ENCODE results near the gene FOSL2.

The FOSL2 gene

GRCh38 chr2:28422908-28423741, 30.5 kb downstream of the FOSL2 start:
- Histone ChIP-seq H3K9ac (ENCODE audit: low read depth, low read length, poor library complexity, severe bottlenecking) (no peak overlapping the region), H3K4me3 (ENCODE audit: low read length, poor library complexity, severe bottlenecking) (no peak overlapping the region), H3K4me1 (ENCODE audit: insufficient read depth, low read length, poor library complexity, severe bottlenecking) (peaks cover 15% of the 10 kb centered on the region), H3K9me3 (ENCODE audit: insufficient read depth, low read depth, low read length) (no peaks in the 10 kb centered on the region), H2AFZ (ENCODE audit: low read length) (no peak overlapping the region), H3F3A (ENCODE audit: low read depth) (no peaks in the 10 kb centered on the region; the same call in 1 of the 2 replicates), H3K9me2 (replicated peaks; ENCODE audit: low read depth, low read length) (no peaks in the 10 kb centered on the region), H4K20me1 (ENCODE audit: insufficient read depth, low read length, poor library complexity, severe bottlenecking) (no peaks in the 10 kb centered on the region), H3K36me3 (ENCODE audit: insufficient read depth, low read length) (no peaks in the 10 kb centered on the region), H3K79me2 (ENCODE audit: insufficient read depth, low read length) (no peaks in the 10 kb centered on the region), H3K4me2 (ENCODE audit: low read depth, low read length, poor library complexity, severe bottlenecking) (no peak overlapping the region), H3K27me3 (ENCODE audit: insufficient read depth, low read length, poor library complexity, severe bottlenecking) (no peaks in the 10 kb centered on the region)
- TF ChIP-seq EZH2phosphoT487 (IDR thresholded peaks at IDR 0.05; ENCODE audit: borderline replicate concordance) (no peak), CTCF (conservative IDR thresholded peaks at IDR 0.05; ENCODE audit: low read length) (no peak)

- Histone ChIP-seq H3K4me3 (ENCODE audit: low read length, poor library complexity, severe bottlenecking) (no peak overlapping the region), H4K20me1 (ENCODE audit: insufficient read depth, low read length, poor library complexity, severe bottlenecking) (no peaks in the 10 kb centered on the region), H3K4me2 (ENCODE audit: low read depth, low read length, poor library complexity, severe bottlenecking) (no peak overlapping the region), H3K36me3 (ENCODE audit: insufficient read depth, low read length) (no peaks in the 10 kb centered on the region), H3K27me3 (ENCODE audit: insufficient read depth, low read length, poor library complexity, severe bottlenecking) (no peaks in the 10 kb centered on the region), H2AFZ (ENCODE audit: low read length) (no peak overlapping the region), H3K9me3 (ENCODE audit: insufficient read depth, low read depth, low read length) (no peaks in the 10 kb centered on the region), H3K9me2 (replicated peaks; ENCODE audit: low read depth, low read length) (no peaks in the 10 kb centered on the region), H3F3A (ENCODE audit: low read depth) (no peaks in the 10 kb centered on the region; the same call in 1 of the 2 replicates), H3K79me2 (ENCODE audit: insufficient read depth, low read length) (no peaks in the 10 kb centered on the region), H3K4me1 (ENCODE audit: insufficient read depth, low read length, poor library complexity, severe bottlenecking) (peaks cover 15% of the 10 kb centered on the region), H3K9ac (ENCODE audit: low read depth, low read length, poor library complexity, severe bottlenecking) (no peak overlapping the region)
- TF ChIP-seq CTCF (conservative IDR thresholded peaks at IDR 0.05; ENCODE audit: low read length): no peak
- TF ChIP-seq EZH2phosphoT487 (IDR thresholded peaks at IDR 0.05; ENCODE audit: borderline replicate concordance): no peak
Observed at GRCh38 chr2:28423856-28424605, 31.4 kb downstream of the FOSL2 start.

GRCh38 chr2:28424799-28425463, 32.3 kb downstream of the FOSL2 start:
- TF ChIP-seq EZH2phosphoT487 (IDR thresholded peaks at IDR 0.05; ENCODE audit: borderline replicate concordance): no peak
- TF ChIP-seq CTCF (conservative IDR thresholded peaks at IDR 0.05; ENCODE audit: low read length): no peak
- Histone ChIP-seq H3K27me3 (ENCODE audit: insufficient read depth, low read length, poor library complexity, severe bottlenecking) (no peaks in the 10 kb centered on the region), H3K9me3 (ENCODE audit: insufficient read depth, low read depth, low read length) (no peaks in the 10 kb centered on the region), H3F3A (ENCODE audit: low read depth) (no peaks in the 10 kb centered on the region; the same call in 1 of the 2 replicates), H3K4me1 (ENCODE audit: insufficient read depth, low read length, poor library complexity, severe bottlenecking) (peaks cover 15% of the 10 kb centered on the region), H3K9me2 (replicated peaks; ENCODE audit: low read depth, low read length) (no peaks in the 10 kb centered on the region), H2AFZ (ENCODE audit: low read length) (no peak overlapping the region), H3K4me2 (ENCODE audit: low read depth, low read length, poor library complexity, severe bottlenecking) (no peak overlapping the region), H3K79me2 (ENCODE audit: insufficient read depth, low read length) (no peaks in the 10 kb centered on the region), H4K20me1 (ENCODE audit: insufficient read depth, low read length, poor library complexity, severe bottlenecking) (no peaks in the 10 kb centered on the region), H3K9ac (ENCODE audit: low read depth, low read length, poor library complexity, severe bottlenecking) (no peak overlapping the region), H3K36me3 (ENCODE audit: insufficient read depth, low read length) (no peaks in the 10 kb centered on the region), H3K4me3 (ENCODE audit: low read length, poor library complexity, severe bottlenecking) (no peak overlapping the region)

Data from Loucy (cell line).